HG03159 (cell line): ENCODE measurements around the gene CDH2.

Experiments used
- ATAC-seq: cut with Tn5 transposase; IDR thresholded peaks from one replicate; pipeline ENCODE4 v1.9.1; 2021; ENCODE audit warnings: mild to moderate bottlenecking, moderate library complexity; ENCODE audit not compliant: unreplicated experiment

The CDH2 gene

GRCh38 chr18:28127763-28128658, 48.9 kb downstream of the CDH2 start:
- no peak for ATAC-seq

- ATAC-seq = no peak
Observed at GRCh38 chr18:28127228-28127627, 49.7 kb downstream of the CDH2 start.

GRCh38 chr18:28126768-28127167, 50.2 kb downstream of the CDH2 start:
- ATAC-seq = no peak

GRCh38 chr18:28125051-28125450, 51.9 kb downstream of the CDH2 start:
- no peak for ATAC-seq

GRCh38 chr18:28124131-28125029, 52.5 kb downstream of the CDH2 start:
- ATAC-seq = no peak

- ATAC-seq = no peak
Observed at GRCh38 chr18:28123401-28124030, 53.4 kb downstream of the CDH2 start.

- ATAC-seq = no peak
Observed at GRCh38 chr18:28120828-28121515, 56.0 kb downstream of the CDH2 start.

- ATAC-seq = no peak
Observed at GRCh38 chr18:28116461-28116860, 60.5 kb downstream of the CDH2 start.

GRCh38 chr18:28115149-28115550, 61.8 kb downstream of the CDH2 start:
- no peak for ATAC-seq

- no peak for ATAC-seq
Observed at GRCh38 chr18:28114472-28114871, 62.5 kb downstream of the CDH2 start.

- no peak for ATAC-seq
Observed at GRCh38 chr18:28113271-28114029, 63.5 kb downstream of the CDH2 start.

GRCh38 chr18:28112056-28112470, 64.9 kb downstream of the CDH2 start:
- no peak for ATAC-seq

- ATAC-seq = no peak
Observed at GRCh38 chr18:28110924-28111323, 66.0 kb downstream of the CDH2 start.

GRCh38 chr18:28109781-28110560, 67.0 kb downstream of the CDH2 start:
- ATAC-seq = no peak

GRCh38 chr18:28108814-28109213, 68.1 kb downstream of the CDH2 start:
- ATAC-seq = no peak

GRCh38 chr18:28108254-28108653, 68.7 kb downstream of the CDH2 start:
- no peak for ATAC-seq

GRCh38 chr18:28099237-28099636, 77.7 kb downstream of the CDH2 start:
- ATAC-seq = no peak

GRCh38 chr18:28095631-28096030, 81.3 kb downstream of the CDH2 start:
- no peak for ATAC-seq

- ATAC-seq = no peak
Observed at GRCh38 chr18:28095041-28095440, 81.9 kb downstream of the CDH2 start.
